HEK293 (cell line): ENCODE measurements around the gene PTPRH.

Experiments
- BCL11B ChIP-seq: fragments of 450-650 bp; formaldehyde crosslinking; IDR thresholded peaks from 2 replicates; pipeline ENCODE4 v1.5.1; 2016; ENCODE audit warnings: low read depth, missing biosample characterization, missing genetic modification characterization
- GFI1B ChIP-seq: fragments of 450-650 bp; formaldehyde crosslinking; IDR thresholded peaks from 2 replicates; pipeline ENCODE4 v1.5.1; 2016; ENCODE audit warnings: missing biosample characterization, missing genetic modification characterization
- KLF10 ChIP-seq: fragments of 450-650 bp; IDR thresholded peaks from 2 replicates; pipeline ENCODE4 v1.5.1; 2018; ENCODE audit warnings: missing biosample characterization, mild to moderate bottlenecking, missing genetic modification characterization
- PRDM2 ChIP-seq: fragments of 450-650 bp; formaldehyde crosslinking; IDR thresholded peaks from 2 replicates; pipeline ENCODE4 v1.5.1; 2016; ENCODE audit warnings: missing biosample characterization, missing genetic modification characterization, borderline replicate concordance
- SP2 ChIP-seq: fragments of 450-650 bp; formaldehyde crosslinking; IDR thresholded peaks from 2 replicates; pipeline ENCODE4 v1.5.1; 2016; ENCODE audit warnings: missing biosample characterization, missing genetic modification characterization
- ZBTB26 ChIP-seq: fragments of 450-650 bp; formaldehyde crosslinking; optimal IDR thresholded peaks from 2 replicates; pipeline ENCODE3; 2016; ENCODE audit warnings: missing biosample characterization, mild to moderate bottlenecking, missing genetic modification characterization
- ZBTB6 ChIP-seq: fragments of 450-650 bp; formaldehyde crosslinking; IDR thresholded peaks from 2 replicates; pipeline ENCODE4 v1.5.1; 2017; ENCODE audit warnings: missing biosample characterization, missing genetic modification characterization
- ZNF280D ChIP-seq: fragments of 450-650 bp; formaldehyde crosslinking; IDR thresholded peaks from 2 replicates; pipeline ENCODE4 v1.5.1; 2016; ENCODE audit warnings: missing biosample characterization, missing genetic modification characterization
- ZNF341 ChIP-seq: fragments of 450-650 bp; formaldehyde crosslinking; IDR thresholded peaks from 2 replicates; pipeline ENCODE4; 2016; ENCODE audit warnings: low read depth, missing biosample characterization, missing genetic modification characterization
- ZNF37A ChIP-seq: fragments of 450-650 bp; IDR thresholded peaks from 2 replicates; pipeline ENCODE4 v1.5.1; 2018; ENCODE audit warnings: missing biosample characterization, missing genetic modification characterization
- ZNF391 ChIP-seq: fragments of 450-650 bp; formaldehyde crosslinking; IDR thresholded peaks from 2 replicates; pipeline ENCODE4 v1.5.1; 2016; ENCODE audit warnings: low read depth, missing biosample characterization, missing genetic modification characterization, borderline replicate concordance
- ZNF521 ChIP-seq: fragments of 450-650 bp; formaldehyde crosslinking; IDR thresholded peaks from 2 replicates; pipeline ENCODE4 v1.5.1; 2017; ENCODE audit warnings: missing biosample characterization, mild to moderate bottlenecking, missing genetic modification characterization
- ZNF561 ChIP-seq: fragments of 450-650 bp; IDR thresholded peaks from 2 replicates; pipeline ENCODE4 v1.5.1; 2018; ENCODE audit warnings: missing biosample characterization, missing genetic modification characterization, borderline replicate concordance

The PTPRH gene

GRCh38 chr19:55252760-55253663 is 43.7 kb upstream of the PTPRH start (continued):
- TF ChIP-seq PRDM2 (tag by site-specific recombination) (no peak), ZNF561 (tag by site-specific recombination) (no peak), ZNF521 (tag by site-specific recombination) (no peak), KLF10 (tag by site-specific recombination) (no peak), BCL11B (no peak), SP2 (tag by site-specific recombination) (no peak), ZBTB6 (tag by site-specific recombination) (no peak), GFI1B (tag by site-specific recombination) (no peak), ZNF391 (tag by site-specific recombination) (no peak), ZNF280D (no peak), ZNF37A (no peak), ZBTB26 (no peak), ZNF341 (tag by site-specific recombination) (no peak)
